T-helper 9 cell (primary cell): Measurements from ENCODE around the gene TRIM2.

Experiments used
- DNase-seq: peaks from one replicate; pipeline ENCODE4 v3.0.0-alpha.2; 2020

TRIM2 gene

GRCh38 chr4:153337686-153338085 is 133.4 kb downstream of the TRIM2 start:
- no peak for DNase-seq

- DNase-seq = no peak
Measured at GRCh38 chr4:153341575-153342090, 137.4 kb downstream of the TRIM2 start.

- DNase-seq = no peak
Measured at GRCh38 chr4:153342751-153343552, 138.7 kb downstream of the TRIM2 start.

- DNase-seq = peak; percentile 89
Measured at GRCh38 chr4:153344131-153345011, 140.1 kb downstream of the TRIM2 start, which contains the start of gene MND1. TSS of gene MND1 (plus strand) at chr4:153344688. CDS start at chr4:153344738, 50 bp downstream.

- peak; percentile 25 for DNase-seq
Measured at GRCh38 chr4:153345012-153345981, 141.1 kb downstream of the TRIM2 start.

- DNase-seq = no peak
Measured at GRCh38 chr4:153346031-153346430, 141.8 kb downstream of the TRIM2 start.

GRCh38 chr4:153346563-153346962 is 142.3 kb downstream of the TRIM2 start:
- no peak for DNase-seq

- DNase-seq = no peak
Measured at GRCh38 chr4:153347117-153347516, 142.9 kb downstream of the TRIM2 start.

- DNase-seq = no peak
Measured at GRCh38 chr4:153348006-153348405, 143.8 kb downstream of the TRIM2 start.

GRCh38 chr4:153349206-153349805 is 145.1 kb downstream of the TRIM2 start:
- DNase-seq = no peak

- DNase-seq = no peak
Measured at GRCh38 chr4:153362184-153362583, 157.9 kb downstream of the TRIM2 start.

GRCh38 chr4:153364061-153364460 is 159.8 kb downstream of the TRIM2 start:
- no peak for DNase-seq

- DNase-seq = no peak
Measured at GRCh38 chr4:153365003-153365402, 160.8 kb downstream of the TRIM2 start.

GRCh38 chr4:153366486-153366885 is 162.2 kb downstream of the TRIM2 start:
- no peak for DNase-seq

- no peak for DNase-seq
Measured at GRCh38 chr4:153367092-153367491, 162.8 kb downstream of the TRIM2 start.

GRCh38 chr4:153369021-153369420 is 164.8 kb downstream of the TRIM2 start:
- DNase-seq = no peak

- no peak for DNase-seq
Measured at GRCh38 chr4:153371701-153372234, 167.5 kb downstream of the TRIM2 start.

GRCh38 chr4:153372967-153373562 is 168.8 kb downstream of the TRIM2 start:
- no peak for DNase-seq

GRCh38 chr4:153374442-153374841 is 170.2 kb downstream of the TRIM2 start:
- DNase-seq = no peak

GRCh38 chr4:153375303-153375702 is 171.1 kb downstream of the TRIM2 start:
- no peak for DNase-seq

- DNase-seq = no peak
Measured at GRCh38 chr4:153383131-153383530, 178.9 kb downstream of the TRIM2 start.
